GM12864 (cell line): ENCODE results near the gene OR6V1.

ENCODE experiments used
- DNase-seq: peaks from one replicate; pipeline ENCODE4 v3.0.0-alpha.2; 2011; ENCODE audit warnings: low read depth
- H3K4me3 ChIP-seq: 2 replicates; pipeline ENCODE4 v1.5.1; 2011; ENCODE audit warnings: mild to moderate bottlenecking, low read depth, low read length, control low read depth
- CTCF ChIP-seq: IDR thresholded peaks from 2 replicates; pipeline ENCODE4 v1.5.1; 2011; ENCODE audit warnings: low read depth, mild to moderate bottlenecking, moderate library complexity, low read length, control low read depth, inconsistent platforms; ENCODE audit errors: missing control alignments

The OR6V1 gene

GRCh38 chr7:143050931-143051330, 1.2 kb upstream of the OR6V1 start:
- H3K4me3 ChIP-seq, result no peak overlapping the region
- no peak for DNase-seq
- TF ChIP-seq CTCF, result no peak

- no peak overlapping the region for H3K4me3 ChIP-seq
- no peak for DNase-seq
- TF ChIP-seq CTCF, result no peak
Observed at GRCh38 chr7:143054621-143055020, 2.5 kb downstream of the OR6V1 start.

GRCh38 chr7:143055754-143056153, 3.6 kb downstream of the OR6V1 start:
- no peak for TF ChIP-seq CTCF
- no peak overlapping the region for H3K4me3 ChIP-seq
- DNase-seq, result no peak

- DNase-seq, result no peak
- H3K4me3 ChIP-seq, result no peak overlapping the region
- no peak for TF ChIP-seq CTCF
Observed at GRCh38 chr7:143063741-143064140, 11.6 kb downstream of the OR6V1 start.

GRCh38 chr7:143068446-143068845, 16.3 kb downstream of the OR6V1 start:
- no peak for DNase-seq
- no peak overlapping the region for H3K4me3 ChIP-seq
- TF ChIP-seq CTCF, result no peak

DNA sequence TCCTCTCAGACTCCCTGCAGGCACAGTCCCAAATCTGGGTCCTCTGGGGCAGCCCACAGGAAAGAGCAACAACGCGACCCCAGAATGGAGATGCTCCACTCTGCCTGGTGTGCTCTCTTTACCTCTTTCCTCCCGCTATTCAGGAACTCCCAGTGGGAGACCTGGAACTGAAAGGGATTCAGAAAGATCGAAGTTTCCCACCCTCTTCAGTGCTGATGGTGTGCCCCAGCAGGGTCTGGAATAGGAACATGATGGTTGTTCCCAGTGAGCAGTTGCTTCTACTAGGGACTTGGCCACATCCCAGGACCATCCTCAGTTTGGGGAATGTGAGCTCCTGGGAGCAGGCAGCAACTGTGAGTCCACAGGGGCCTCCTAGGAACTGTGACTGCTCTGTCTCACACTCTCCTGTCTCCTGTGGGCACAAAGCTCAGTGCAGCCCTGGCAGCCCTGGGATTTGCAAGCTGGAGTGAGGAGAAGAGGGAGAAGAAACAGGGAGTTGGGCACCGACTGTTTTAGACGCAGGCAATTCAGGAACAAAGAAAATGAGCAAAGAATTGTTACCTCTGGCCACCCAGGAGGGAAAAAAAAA, 17.9 kb downstream of the OR6V1 start:
- DNase-seq, result no peak
- TF ChIP-seq CTCF, result no peak

DNA sequence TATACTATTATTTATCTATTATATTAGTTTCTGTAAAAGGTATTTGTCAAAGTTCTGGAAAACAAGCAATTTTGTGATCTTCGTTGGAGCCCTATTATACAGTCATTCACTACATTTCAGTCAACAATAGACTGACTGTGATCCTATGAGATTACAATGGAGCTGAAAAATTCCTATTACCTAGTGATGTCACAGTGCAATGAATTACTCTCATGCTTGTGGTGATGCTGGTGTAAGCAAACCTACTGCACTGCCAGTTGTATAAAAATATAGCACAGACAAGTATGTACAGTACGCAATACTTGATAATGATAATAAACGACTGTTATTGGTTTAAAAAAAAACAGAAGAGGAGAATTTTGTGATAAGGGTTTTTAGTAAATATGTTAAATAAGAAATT, 21.4 kb downstream of the OR6V1 start:
- no peak for TF ChIP-seq CTCF
- no peak overlapping the region for H3K4me3 ChIP-seq
- DNase-seq, result no peak

More for the DNA sequence above, 17.9 kb downstream of the OR6V1 start:
- no peak overlapping the region for H3K4me3 ChIP-seq
